Measurements from ENCODE around the gene FAM149A.

The FAM149A gene

DNA sequence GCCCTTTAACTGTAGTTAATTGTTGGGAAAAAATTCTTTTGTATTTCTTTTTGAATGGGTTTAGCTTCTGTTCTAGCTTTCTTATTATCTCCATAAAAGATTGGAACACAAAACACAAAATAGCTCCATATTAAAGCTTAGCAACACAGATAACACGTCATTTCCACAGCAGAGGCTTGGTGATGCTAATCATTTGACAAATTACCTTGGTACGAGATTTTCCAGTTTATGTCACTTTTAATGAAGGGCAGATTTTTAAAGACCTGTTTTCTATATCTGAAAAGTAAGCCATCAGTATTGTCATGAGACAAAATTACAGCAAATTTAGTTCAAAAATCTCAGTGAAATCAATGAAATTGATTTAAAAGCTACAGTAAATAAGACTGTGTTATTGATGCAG lies 27.4 kb downstream of the FAM149A start:
- Histone ChIP-seq H3K9ac (no peak overlapping the region), H3K4me3 (IDR thresholded peaks at IDR 0.05; ENCODE audit: insufficient read depth, low read depth, low read length) (no peak overlapping the region), H3K4me2 (no peak overlapping the region), H2AFZ (ENCODE audit: low read depth) (no peak overlapping the region), H3K79me2 (ENCODE audit: insufficient read depth, low read depth) (no peaks in the 10 kb centered on the region), H3K36me3 (ENCODE audit: insufficient read depth) (no peaks in the 10 kb centered on the region), H4K20me1 (ENCODE audit: insufficient read depth) (no peaks in the 10 kb centered on the region), H3K4me1 (ENCODE audit: low read depth, poor library complexity, severe bottlenecking) (peaks cover 10% of the 10 kb centered on the region), H3K27me3 (ENCODE audit: insufficient read depth, low read depth) (no peaks in the 10 kb centered on the region), H3K27ac (no peak overlapping the region)
- TF ChIP-seq CTCF (conservative IDR thresholded peaks at IDR 0.05; ENCODE audit: low read depth, low read length): no peak

DNA sequence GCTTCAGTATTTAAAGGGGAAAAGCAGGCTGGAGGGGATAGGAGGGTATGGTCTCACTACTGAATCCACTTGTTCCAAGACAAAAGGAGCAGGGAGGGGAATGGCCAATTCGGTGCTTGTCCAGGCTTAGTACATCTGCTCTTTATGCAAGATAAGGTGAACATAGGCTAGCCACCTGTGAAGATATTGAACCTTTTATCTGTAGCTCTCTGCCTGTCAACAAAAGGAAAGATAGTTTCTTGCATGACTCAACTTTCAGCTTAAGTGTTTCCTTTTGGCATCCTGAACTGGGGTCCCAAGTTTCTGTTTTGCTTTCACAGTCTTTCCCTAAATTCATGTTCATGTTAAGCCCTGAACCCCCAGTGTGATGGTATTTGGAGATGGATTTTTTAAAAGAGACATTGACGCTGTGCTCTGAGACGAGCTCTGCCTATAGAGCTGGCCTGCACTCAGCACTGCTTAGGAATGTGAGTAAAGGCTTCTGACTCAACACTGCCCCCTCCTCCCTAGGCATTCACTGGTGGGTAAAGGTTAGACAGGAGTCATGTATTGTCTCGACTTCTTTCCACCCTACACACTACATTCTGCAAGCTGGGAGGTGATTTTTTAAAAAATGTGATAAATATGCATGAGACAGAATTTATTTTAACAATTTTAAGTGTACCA lies 28.2 kb downstream of the FAM149A start:
- Histone ChIP-seq H3K9ac (no peak overlapping the region), H3K79me2 (ENCODE audit: insufficient read depth, low read depth) (no peaks in the 10 kb centered on the region), H3K4me3 (IDR thresholded peaks at IDR 0.05; ENCODE audit: insufficient read depth, low read depth, low read length) (no peak overlapping the region), H4K20me1 (ENCODE audit: insufficient read depth) (no peaks in the 10 kb centered on the region), H3K27ac (no peak overlapping the region), H2AFZ (ENCODE audit: low read depth) (no peak overlapping the region), H3K36me3 (ENCODE audit: insufficient read depth) (no peaks in the 10 kb centered on the region), H3K27me3 (ENCODE audit: insufficient read depth, low read depth) (no peaks in the 10 kb centered on the region), H3K4me2 (0 out of 2 replicates have a peak overlapping the region, but pooled peaks have one; percentile 7), H3K4me1 (ENCODE audit: low read depth, poor library complexity, severe bottlenecking) (peaks cover 14% of the 10 kb centered on the region)
- peak; percentile 40; the same call in 1 of the 2 replicates for TF ChIP-seq CTCF (conservative IDR thresholded peaks at IDR 0.05; ENCODE audit: low read depth, low read length)

DNA sequence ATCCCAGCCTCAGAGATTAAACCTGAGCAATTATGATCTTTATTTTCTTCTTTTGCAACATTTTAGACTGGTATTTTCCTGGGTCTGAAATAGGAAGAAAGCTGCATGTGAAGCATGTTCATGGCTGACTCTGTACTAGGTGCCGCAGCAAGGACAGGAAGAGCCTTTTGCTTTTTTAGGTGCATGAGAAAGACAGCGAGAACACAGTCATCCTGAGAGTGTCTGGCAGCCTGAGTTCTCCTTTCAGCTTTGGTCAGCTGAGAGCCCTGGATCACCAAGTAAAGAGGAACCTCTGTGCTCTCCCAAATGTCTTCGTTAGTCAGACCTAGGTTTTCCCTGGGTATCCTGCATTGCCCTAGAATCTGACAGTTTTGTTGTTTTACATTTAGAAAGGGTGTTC lies 29.8 kb downstream of the FAM149A start:
- TF ChIP-seq CTCF (conservative IDR thresholded peaks at IDR 0.05; ENCODE audit: low read depth, low read length): no peak
- Histone ChIP-seq H3K4me2 (no peak overlapping the region), H3K4me1 (ENCODE audit: low read depth, poor library complexity, severe bottlenecking) (peaks cover 14% of the 10 kb centered on the region), H2AFZ (ENCODE audit: low read depth) (no peak overlapping the region), H3K79me2 (ENCODE audit: insufficient read depth, low read depth) (no peaks in the 10 kb centered on the region), H3K4me3 (IDR thresholded peaks at IDR 0.05; ENCODE audit: insufficient read depth, low read depth, low read length) (no peak overlapping the region), H4K20me1 (ENCODE audit: insufficient read depth) (no peaks in the 10 kb centered on the region), H3K36me3 (ENCODE audit: insufficient read depth) (no peaks in the 10 kb centered on the region), H3K27ac (no peak overlapping the region), H3K9ac (no peak overlapping the region), H3K27me3 (ENCODE audit: insufficient read depth, low read depth) (no peaks in the 10 kb centered on the region)

DNA sequence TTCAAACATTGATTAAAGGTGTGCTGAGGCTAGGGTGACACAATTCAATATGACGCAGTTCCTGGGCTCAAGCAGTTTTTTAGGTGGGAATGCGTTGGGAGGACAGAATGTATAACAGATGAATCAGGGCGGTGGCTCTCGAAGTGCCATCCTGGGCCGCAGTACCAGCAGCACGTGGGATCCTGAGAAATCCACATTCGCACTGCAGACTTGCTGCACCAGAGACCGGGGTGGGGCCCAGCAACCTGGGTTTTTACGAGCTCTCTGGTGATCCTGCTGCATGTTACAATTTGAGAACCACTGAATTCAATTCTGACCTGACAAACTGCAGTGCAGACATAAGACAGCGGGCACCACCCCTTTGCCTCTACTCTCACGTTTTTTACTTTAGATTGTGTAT lies 30.4 kb downstream of the FAM149A start:
- no peak overlapping the region for H3K27ac ChIP-seq
- no peak overlapping the region for H3K9ac ChIP-seq
- no peaks in the 10 kb centered on the region for H3K79me2 ChIP-seq (ENCODE audit: insufficient read depth, low read depth)
- no peak overlapping the region for H2AFZ ChIP-seq (ENCODE audit: low read depth)
- H3K36me3 ChIP-seq (ENCODE audit: insufficient read depth): no peaks in the 10 kb centered on the region
- peaks cover 14% of the 10 kb centered on the region for H3K4me1 ChIP-seq (ENCODE audit: low read depth, poor library complexity, severe bottlenecking)
- TF ChIP-seq CTCF (conservative IDR thresholded peaks at IDR 0.05; ENCODE audit: low read depth, low read length): no peak
- H3K4me3 ChIP-seq (IDR thresholded peaks at IDR 0.05; ENCODE audit: insufficient read depth, low read depth, low read length): no peak overlapping the region
- H3K27me3 ChIP-seq (ENCODE audit: insufficient read depth, low read depth): no peaks in the 10 kb centered on the region
- H4K20me1 ChIP-seq (ENCODE audit: insufficient read depth): no peaks in the 10 kb centered on the region
- H3K4me2 ChIP-seq: no peak overlapping the region

Measured in KMS-11 (cell line).